ENCODE data around the gene TOR3A. TPM values are rescaled to one million over a fixed set of nuclear protein-coding genes. Genes with fewer than 3 reads are reported as not detected.

Gene TOR3A
- total and polyA plus RNA-seq, 10 of the 15 experiments (the other 5 are each of a cell fraction or from before 2014, with no cell fraction given) = 8.6 to 87.9 (median 46.3) TPM

- TF ChIP-seq CUX1 (IDR thresholded peaks at IDR 0.05; ENCODE audit: insufficient replicate concordance, low read depth, low read length) (no peak), PAX8 (IDR thresholded peaks at IDR 0.05) (no peak)
Measured at GRCh38 chr1:179145521-179145920, 63.7 kb downstream of the TOR3A start (continued).

Small RNAs within 50 kb of the gene (small RNA-seq; reads per million reads assigned to genes)
- gene AL512326.3 = not detected

Other genes starting within 250 kb of the TOR3A start
- gene ANGPTL1, start 211.0 kb upstream of the TOR3A start, total RNA-seq (2014; rRNA removed) = not detected in 2 replicates
- not detected in 2 replicates for gene ANGPTL1, start 211.0 kb upstream of the TOR3A start, total RNA-seq (2014; rRNA removed; fragmentation: Illumina TruSeq; extraction: Trizol)
- not detected in 2 replicates for gene ANGPTL1, start 211.0 kb upstream of the TOR3A start, total RNA-seq (2021)
- gene ANGPTL1, start 211.0 kb upstream of the TOR3A start, polyA plus RNA-seq (2011; rRNA removed) = not detected in 2 replicates
- gene ANGPTL1, start 211.0 kb upstream of the TOR3A start, polyA plus RNA-seq (2014; fragmentation: Illumina TruSeq; extraction: Trizol) = not detected in 2 replicates
- not detected for gene ANGPTL1, start 211.0 kb upstream of the TOR3A start, polyA plus RNA-seq (2014; fragmentation: Nextera tagmentation; extraction: Ambion mirVana)
- gene ANGPTL1, start 211.0 kb upstream of the TOR3A start, polyA plus RNA-seq (2014; rRNA removed) = not detected in 2 replicates
- not detected for gene ANGPTL1, start 211.0 kb upstream of the TOR3A start, polyA plus RNA-seq (2016; fragmentation: Nextera tagmentation; extraction: Ambion mirVana)
- gene FAM20B, start 56.2 kb upstream of the TOR3A start, total RNA-seq (2014; rRNA removed) = 13.3 and 16.4 TPM in 2 replicates
- gene FAM20B, start 56.2 kb upstream of the TOR3A start, total RNA-seq (2014; rRNA removed; fragmentation: Illumina TruSeq; extraction: Trizol) = 22.8 and 22.9 TPM in 2 replicates
- 25.6 and 29.5 TPM in 2 replicates for gene FAM20B, start 56.2 kb upstream of the TOR3A start, total RNA-seq (2021)
- gene FAM20B, start 56.2 kb upstream of the TOR3A start, polyA plus RNA-seq (2011; rRNA removed) = 16.3 and 18.8 TPM in 2 replicates
- gene FAM20B, start 56.2 kb upstream of the TOR3A start, polyA plus RNA-seq (2014; fragmentation: Illumina TruSeq; extraction: Trizol) = 17.4 and 23.2 TPM in 2 replicates
- 1 to 10 TPM; 2.4 to 4.0 TPM for gene FAM20B, start 56.2 kb upstream of the TOR3A start, polyA plus RNA-seq (2014; fragmentation: Nextera tagmentation; extraction: Ambion mirVana)
- 10.3 and 12.4 TPM in 2 replicates for gene FAM20B, start 56.2 kb upstream of the TOR3A start, polyA plus RNA-seq (2014; rRNA removed)
- 1 to 10 TPM; 4.7 to 6.3 TPM for gene FAM20B, start 56.2 kb upstream of the TOR3A start, polyA plus RNA-seq (2016; fragmentation: Nextera tagmentation; extraction: Ambion mirVana)
- gene ABL2, start 147.6 kb downstream of the TOR3A start, total RNA-seq (2014; rRNA removed) = 2.7 and 3.9 TPM in 2 replicates
- gene ABL2, start 147.6 kb downstream of the TOR3A start, total RNA-seq (2014; rRNA removed; fragmentation: Illumina TruSeq; extraction: Trizol) = 4.8 and 5.9 TPM in 2 replicates
- 8.3 and 9.4 TPM in 2 replicates for gene ABL2, start 147.6 kb downstream of the TOR3A start, total RNA-seq (2021)
- gene ABL2, start 147.6 kb downstream of the TOR3A start, polyA plus RNA-seq (2011; rRNA removed) = 5.2 and 5.6 TPM in 2 replicates
- 4.7 and 5.2 TPM in 2 replicates for gene ABL2, start 147.6 kb downstream of the TOR3A start, polyA plus RNA-seq (2014; fragmentation: Illumina TruSeq; extraction: Trizol)
- gene ABL2, start 147.6 kb downstream of the TOR3A start, polyA plus RNA-seq (2014; fragmentation: Nextera tagmentation; extraction: Ambion mirVana) = 1 to 10 TPM in 1 of 2 experiments, under 1 TPM in 1; 0.57 to 1.2 TPM
- 3.3 and 3.9 TPM in 2 replicates for gene ABL2, start 147.6 kb downstream of the TOR3A start, polyA plus RNA-seq (2014; rRNA removed)
- gene ABL2, start 147.6 kb downstream of the TOR3A start, polyA plus RNA-seq (2016; fragmentation: Nextera tagmentation; extraction: Ambion mirVana) = 1 to 10 TPM; 1.1 to 1.6 TPM
- gene SOAT1, start 211.7 kb downstream of the TOR3A start, total RNA-seq (2014; rRNA removed) = 12.9 and 13.5 TPM in 2 replicates
- 14.0 and 14.1 TPM in 2 replicates for gene SOAT1, start 211.7 kb downstream of the TOR3A start, total RNA-seq (2014; rRNA removed; fragmentation: Illumina TruSeq; extraction: Trizol)
- gene SOAT1, start 211.7 kb downstream of the TOR3A start, total RNA-seq (2021) = 32.0 and 32.5 TPM in 2 replicates
- 68.5 and 80.1 TPM in 2 replicates for gene SOAT1, start 211.7 kb downstream of the TOR3A start, polyA plus RNA-seq (2011; rRNA removed)
- 30.6 and 33.2 TPM in 2 replicates for gene SOAT1, start 211.7 kb downstream of the TOR3A start, polyA plus RNA-seq (2014; fragmentation: Illumina TruSeq; extraction: Trizol)
- gene SOAT1, start 211.7 kb downstream of the TOR3A start, polyA plus RNA-seq (2014; fragmentation: Nextera tagmentation; extraction: Ambion mirVana) = 10 to 100 TPM in 1 of 2 experiments, 1 to 10 TPM in 1; 8.6 to 12.5 TPM
- gene SOAT1, start 211.7 kb downstream of the TOR3A start, polyA plus RNA-seq (2014; rRNA removed) = 11.6 and 11.7 TPM in 2 replicates
- gene SOAT1, start 211.7 kb downstream of the TOR3A start, polyA plus RNA-seq (2016; fragmentation: Nextera tagmentation; extraction: Ambion mirVana) = 10 to 100 TPM; 60.3 to 61.0 TPM